Measurements from ENCODE around the gene RUFY3. TPM values are rescaled to one million over a fixed set of nuclear protein-coding genes. Genes with fewer than 3 reads are reported as not detected.

The RUFY3 gene
- total and polyA plus RNA-seq, 2 of the 4 experiments (the other 2 are of a cell fraction), result 19.6 to 28.9 TPM

GRCh38 chr4:70678383-70678999 is 43.3 kb upstream of the RUFY3 start:
- intact Hi-C loops (cut with micrococcal nuclease), result no loop called here
- Histone ChIP-seq H3K79me1 (ENCODE audit: low read depth in 1 of 2, low read length in 2 of 2) (no peaks in the 10 kb centered on the region), H3K9ac (ENCODE audit: low read depth, low read length) (no peak overlapping the region), H3K14ac (replicated peaks; ENCODE audit: low read depth, low read length) (no peak overlapping the region), H2BK120ac (ENCODE audit: low read depth, low read length) (no peak overlapping the region), H3K9me3 (ENCODE audit: control insufficient read depth, insufficient read depth, low read length) (no peaks in the 10 kb centered on the region), H2BK20ac (ENCODE audit: low read depth, low read length) (no peak overlapping the region), H3K18ac (ENCODE audit: low read depth, low read length) (no peak overlapping the region), H2AK9ac (replicated peaks; ENCODE audit: low read depth, low read length, poor library complexity) (no peak overlapping the region), H2AK5ac (ENCODE audit: low read depth, low read length) (no peak overlapping the region), H3K23ac (ENCODE audit: low read depth, low read length) (no peak overlapping the region), H3K27me3 (ENCODE audit: control insufficient read depth, insufficient read depth, low read length) (no peaks in the 10 kb centered on the region; the same call in 1 of the 2 replicates), H2BK5ac (ENCODE audit: low read depth, low read length, poor library complexity, severe bottlenecking) (no peak overlapping the region), H4K8ac (ENCODE audit: low read depth in 2 of 2, low read length in 2 of 2) (no peak overlapping the region), H3K56ac (ENCODE audit: extremely low read depth, insufficient read depth, low read length) (no peak overlapping the region), H4K20me1 (ENCODE audit: insufficient read depth, low read length) (no peaks in the 10 kb centered on the region), H3K36me3 (ENCODE audit: control insufficient read depth, insufficient read depth, low read length) (no peaks in the 10 kb centered on the region), H3K4me2 (ENCODE audit: low read depth, low read length) (no peak overlapping the region), H3K27ac (ENCODE audit: insufficient read depth, low read length) (no peak overlapping the region), H3K9me1 (ENCODE audit: insufficient read depth, low read length) (0 out of 2 replicates have a peak, but pooled peaks cover 2% of the 10 kb centered on the region), H3K4me1 (ENCODE audit: control insufficient read depth, insufficient read depth, low read length) (no peaks in the 10 kb centered on the region), H2AFZ (replicated peaks; ENCODE audit: low read length, poor library complexity) (no peak overlapping the region), H4K5ac (ENCODE audit: low read depth, low read length) (no peak overlapping the region), H3K4ac (ENCODE audit: low read depth, low read length) (no peak overlapping the region), H2BK15ac (ENCODE audit: low read depth, low read length) (no peak overlapping the region), H3K4me3 (ENCODE audit: insufficient read depth, low read depth, low read length) (no peak overlapping the region), H4K91ac (ENCODE audit: insufficient read depth, low read depth, low read length) (no peak overlapping the region)
- POLR2A ChIA-PET (ENCODE audit: unreplicated experiment), result interaction anchor here (0.6 kb wide), 1 partner anchor 9 kb away, joined by 4 read pairs; no protein-coding TSS in a partner anchor
- ATAC-seq (ENCODE audit: low read depth), result no peak
- in situ Hi-C loops (cut with MboI; ENCODE audit: low sequenced_read_pairs), result no loop called here
- CTCF ChIA-PET, result interaction anchor here (0.7 to 0.8 kb wide), 3 partner anchors 9 to 471 kb away, joined by 3 to 4 read pairs (median 3); no protein-coding TSS in a partner anchor
- no peak for DNase-seq
- TF ChIP-seq CEBPB (IDR thresholded peaks at IDR 0.05; ENCODE audit: low read depth, low read length) (no peak), MAZ (IDR thresholded peaks at IDR 0.05; ENCODE audit: borderline replicate concordance, low read depth, low read length) (no peak), RCOR1 (IDR thresholded peaks at IDR 0.05; ENCODE audit: insufficient replicate concordance, low read length) (no peak), NFE2L2 (IDR thresholded peaks at IDR 0.05; ENCODE audit: low read depth, low read length) (no peak), BHLHE40 (IDR thresholded peaks at IDR 0.05; ENCODE audit: low read depth, low read length) (no peak), CHD1 (IDR thresholded peaks at IDR 0.05; ENCODE audit: low read depth, low read length) (no peak)
- TF ChIP-seq, protein P1, sequence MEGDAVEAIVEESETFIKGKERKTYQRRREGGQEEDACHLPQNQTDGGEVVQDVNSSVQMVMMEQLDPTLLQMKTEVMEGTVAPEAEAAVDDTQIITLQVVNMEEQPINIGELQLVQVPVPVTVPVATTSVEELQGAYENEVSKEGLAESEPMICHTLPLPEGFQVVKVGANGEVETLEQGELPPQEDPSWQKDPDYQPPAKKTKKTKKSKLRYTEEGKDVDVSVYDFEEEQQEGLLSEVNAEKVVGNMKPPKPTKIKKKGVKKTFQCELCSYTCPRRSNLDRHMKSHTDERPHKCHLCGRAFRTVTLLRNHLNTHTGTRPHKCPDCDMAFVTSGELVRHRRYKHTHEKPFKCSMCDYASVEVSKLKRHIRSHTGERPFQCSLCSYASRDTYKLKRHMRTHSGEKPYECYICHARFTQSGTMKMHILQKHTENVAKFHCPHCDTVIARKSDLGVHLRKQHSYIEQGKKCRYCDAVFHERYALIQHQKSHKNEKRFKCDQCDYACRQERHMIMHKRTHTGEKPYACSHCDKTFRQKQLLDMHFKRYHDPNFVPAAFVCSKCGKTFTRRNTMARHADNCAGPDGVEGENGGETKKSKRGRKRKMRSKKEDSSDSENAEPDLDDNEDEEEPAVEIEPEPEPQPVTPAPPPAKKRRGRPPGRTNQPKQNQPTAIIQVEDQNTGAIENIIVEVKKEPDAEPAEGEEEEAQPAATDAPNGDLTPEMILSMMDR (conservative IDR thresholded peaks at IDR 0.05; ENCODE audit: low read depth, low read length), result no peak
- dilution Hi-C loops (cut with HindIII; ENCODE audit: low sequenced_read_pairs, unreplicated experiment), result no loop called here
- BruUV-seq (replicated peaks), result no TSS peak
- 100% methylated on average over 1 of the region's 1 CpG; no CpG with 5 or more reads in 1 of the 2 experiments for WGBS, 2 experiments (ENCODE audit: extremely low coverage in 2 of 2, insufficient read length in 1 of 2)

Data from IMR-90 (cell line).